HCT116 (cell line): Measurements from ENCODE around the gene CDC42BPB. TPM values are rescaled to one million over a fixed set of nuclear protein-coding genes. Genes with fewer than 3 reads are reported as not detected.

ENCODE experiments used
- ATAC-seq: fragments of 200-7000 bp; cut with Tn5 transposase; 2 replicates; pipeline ENCODE4 v1.9.1; 2020; ENCODE audit warnings: mild to moderate bottlenecking, moderate library complexity
- BruUV-seq: library from RNA; stranded (reverse); fragments of 400-500 nt; replicated peaks from 2 replicates; lab custom pipeline; 2021; lab: Mats Ljungman, UMichigan
- CTCF ChIA-PET: fragments of 300-600 bp; sonication (Branson Sonifier 250); formaldehyde crosslinking; loops from one replicate; lab custom pipeline; 2021; ENCODE audit warnings: antibody characterized with exemption; lab: Charles Lee
- POLR2A ChIA-PET: fragments of 300-600, 350-600 bp; sonication (Branson Sonifier 250); formaldehyde crosslinking; loops from one replicate; lab custom pipeline; 2021; ENCODE audit warnings: antibody characterized with exemption; lab: Charles Lee
- RAD21 ChIA-PET, 2 experiments: fragments of 300-600 bp; sonication (Branson Sonifier 250); formaldehyde crosslinking; loops; one replicate each; lab custom pipeline; 2023; ENCODE audit warnings: low total read pairs in 2 of 2; ENCODE audit not compliant: uncharacterized antibody in 2 of 2, unreplicated experiment in 2 of 2, low non-redundant PET in 1 of 2; lab: Charles Lee
- DNase-seq: peaks from one replicate; pipeline ENCODE4 v3.0.0-alpha.2; 2010; ENCODE audit warnings: low read depth, low spot score
- H2AFZ ChIP-seq: fragments of 200-600 bp; shearing (Covaris generic), sonication (generic); 2 replicates; pipeline ENCODE4 v1.6.1; 2017; ENCODE audit warnings: low read depth, mixed run types, mixed read lengths, antibody characterized with exemption, low read length; ENCODE audit not compliant: poor library complexity, severe bottlenecking
- H3K27ac ChIP-seq: 2 replicates; pipeline ENCODE4 v1.5.1; 2012; ENCODE audit warnings: low read depth, low read length
- H3K27me3 ChIP-seq: fragments of 200-600 bp; sonication (generic); 2 replicates; pipeline ENCODE4 v1.6.1; 2016; ENCODE audit warnings: mixed run types, low read length, mixed read lengths; ENCODE audit not compliant: insufficient read depth
- H3K36me3 ChIP-seq, 2 experiments: fragments of 200-500 bp in 1 of 2; fragments of 200-600 bp in 1 of 2; sonication (Bioruptor generic) in 1 of 2; sonication (generic) in 1 of 2; 2 replicates each; pipeline versions ENCODE4 v1.5.1 to v1.6.1; 2014 to 2016; ENCODE audit warnings: low read length in 2 of 2, inconsistent platforms in 1 of 2, mixed read lengths in 1 of 2, mixed run types in 1 of 2; ENCODE audit not compliant: insufficient read depth in 2 of 2, control insufficient read depth in 1 of 2
- H3K4me1 ChIP-seq, 2 experiments: fragments of 200-600 bp in 1 of 2; sonication (generic) in 1 of 2; 2 replicates each; pipeline versions ENCODE4 v1.5.1 to v1.6.1; 2012 to 2017; ENCODE audit warnings: low read length in 2 of 2, inconsistent platforms in 1 of 2, mild to moderate bottlenecking in 1 of 2, mixed read lengths in 1 of 2, mixed run types in 1 of 2, moderate library complexity in 1 of 2; ENCODE audit not compliant: insufficient read depth in 2 of 2, control insufficient read depth in 1 of 2
- H3K4me2 ChIP-seq: fragments of 200-600 bp; sonication (generic); 2 replicates; pipeline ENCODE4 v1.6.1; 2017; ENCODE audit warnings: mixed run types, low read length, mixed read lengths
- H3K4me3 ChIP-seq, 2 experiments: fragments of 200-600 bp in 1 of 2; sonication (generic) in 1 of 2; replicated peaks in 1 of 2; 2 replicates each; pipeline ENCODE4 v1.5.1; 2011 to 2016; ENCODE audit warnings: low read length in 2 of 2, control low read depth in 1 of 2, low read depth in 1 of 2, mild to moderate bottlenecking in 1 of 2, mixed read lengths in 1 of 2, mixed run types in 1 of 2
- H3K79me2 ChIP-seq: fragments of 200-600 bp; sonication (generic); 2 replicates; pipeline ENCODE4 v1.6.1; 2017; ENCODE audit warnings: mild to moderate bottlenecking, mixed run types, low read length, moderate library complexity, mixed read lengths; ENCODE audit not compliant: insufficient read depth
- H3K9ac ChIP-seq: fragments of 200-600 bp; sonication (generic); 2 replicates; pipeline ENCODE4 v1.6.1; 2016; ENCODE audit warnings: low read length, mixed read lengths
- H3K9me2 ChIP-seq: fragments of 200-600 bp; sonication (generic), shearing (Covaris generic); 2 replicates; pipeline ENCODE4 v1.6.1; 2017; ENCODE audit warnings: mixed run types, mild to moderate bottlenecking, moderate library complexity; ENCODE audit not compliant: insufficient read depth
- H3K9me3 ChIP-seq, 2 experiments: fragments of 200-500 bp in 1 of 2; fragments of 200-600 bp in 1 of 2; sonication (Bioruptor generic) in 1 of 2; sonication (generic) in 1 of 2; 2 replicates each; pipeline ENCODE4 v1.6.1; 2014 to 2017; ENCODE audit warnings: low read length in 2 of 2, mixed read lengths in 2 of 2, inconsistent platforms in 1 of 2, low read depth in 1 of 2, mild to moderate bottlenecking in 1 of 2, mixed run types in 1 of 2, moderate library complexity in 1 of 2; ENCODE audit not compliant: control insufficient read depth in 1 of 2, insufficient read depth in 1 of 2
- H4K20me1 ChIP-seq: fragments of 200-600 bp; sonication (generic), shearing (Covaris generic); 2 replicates; pipeline ENCODE4 v1.6.1; 2017; ENCODE audit warnings: mixed run types, mild to moderate bottlenecking, moderate library complexity; ENCODE audit not compliant: insufficient read depth
- ATF3 ChIP-seq: IDR thresholded peaks from 2 replicates; pipeline ENCODE4 v1.6.1; 2012
- EZH2 ChIP-seq: fragments of 200-600 bp; sonication (generic); IDR thresholded peaks from 2 replicates; pipeline ENCODE4 v1.6.1; 2017; ENCODE audit warnings: antibody characterized with exemption, mixed run types
- EZH2phosphoT487 ChIP-seq: fragments of 200-600 bp; IDR thresholded peaks from 2 replicates; pipeline ENCODE4 v1.6.1; 2018; ENCODE audit warnings: antibody characterized with exemption, borderline replicate concordance
- POLR2A ChIP-seq: IDR thresholded peaks from 2 replicates; pipeline ENCODE4 v1.7.0; 2011; ENCODE audit warnings: borderline replicate concordance; ENCODE audit not compliant: insufficient read depth, insufficient read length; ENCODE audit errors: extremely low read depth
- POLR2AphosphoS5 ChIP-seq: IDR thresholded peaks from 2 replicates; pipeline ENCODE4 v1.6.1; 2011; ENCODE audit warnings: mild to moderate bottlenecking, low read depth, low read length, moderate library complexity
- TCF7L2 ChIP-seq: IDR thresholded peaks from 2 replicates; pipeline ENCODE4 v1.7.0; 2011; ENCODE audit warnings: borderline replicate concordance, inconsistent platforms; ENCODE audit not compliant: insufficient read depth, insufficient read length; ENCODE audit errors: extremely low read depth
- intact Hi-C: fragments of 100-400 bp; cut with micrococcal nuclease; formaldehyde crosslinking; loops from 2 replicates; pipeline ENCODE4 v1.10.0; 2022
- total RNA-seq: library from RNA; stranded (reverse); gene quantifications from one replicate; pipeline ENCODE4 v1.2.1, GENCODE V29; 2021; ENCODE audit not compliant: unreplicated experiment
- TF ChIP-seq, protein P1 (sequence below): IDR thresholded peaks from 2 replicates; pipeline ENCODE4 v1.6.1; 2012; ENCODE audit warnings: low read depth

Gene CDC42BPB
- total RNA-seq, 1 experiment from 2014 or later, result 85.6 TPM

DNA sequence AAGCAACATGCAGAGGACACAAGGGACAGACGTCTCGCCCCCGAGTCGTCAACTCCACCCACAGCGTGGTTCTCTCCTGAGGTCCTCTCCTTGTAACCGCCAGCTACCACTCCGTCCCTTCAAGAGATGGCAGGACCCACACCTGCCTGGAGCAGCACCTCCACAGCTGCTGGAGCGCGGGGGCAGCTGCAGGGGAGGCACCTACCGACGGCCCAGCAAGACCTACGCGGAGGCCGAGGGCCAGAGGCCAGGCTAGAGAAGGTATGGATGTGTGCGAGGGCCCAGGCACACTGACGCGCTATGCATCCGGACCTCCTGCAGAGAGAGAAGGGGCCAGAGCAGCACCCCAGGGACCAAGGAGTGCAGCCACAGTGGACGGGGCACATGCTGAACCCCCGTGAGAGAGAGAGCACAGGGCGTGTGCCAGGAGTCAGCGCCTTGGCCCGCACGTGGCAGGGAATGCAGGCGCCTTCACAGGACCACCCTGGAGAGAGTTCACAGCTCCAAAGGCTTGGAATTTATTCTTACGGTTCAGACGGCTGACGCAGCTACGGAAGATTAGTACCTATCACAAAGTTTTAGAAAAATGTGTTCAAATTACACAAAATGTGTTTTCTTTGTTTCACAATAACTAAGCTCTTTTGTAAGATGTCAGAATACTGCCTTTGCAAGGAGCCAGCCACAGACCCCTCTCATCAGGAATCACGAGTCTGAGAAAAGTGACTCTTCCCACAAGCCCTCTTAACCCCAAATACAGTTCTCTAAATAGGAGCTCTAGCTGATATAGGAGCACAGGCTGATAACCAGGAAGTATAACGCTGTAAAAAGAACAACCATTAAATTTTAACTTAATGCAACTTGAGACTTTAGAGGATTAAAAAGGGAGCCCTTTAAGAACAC lies 36.8 kb downstream of the CDC42BPB start:
- ChIA-PET RAD21 (no interaction called here), POLR2A (no interaction called here), CTCF (no interaction called here)
- ATAC-seq (no peak), DNase-seq (no peak)
- Histone ChIP-seq H3K79me2 (peaks cover 91% of the 10 kb centered on the region), H3K36me3 (no peaks in the 10 kb centered on the region), H3K9ac (no peak overlapping the region), H2AFZ (no peak overlapping the region), H3K27ac (no peak overlapping the region), H3K27me3 (no peaks in the 10 kb centered on the region), H3K4me3 (no peak overlapping the region), H3K9me3 (no peaks in the 10 kb centered on the region), H3K4me1 (peaks cover under 1 to 13% of the 10 kb centered on the region in 2 experiments; a peak in 3 of 4 replicates), H3K9me2 (no peaks in the 10 kb centered on the region), H3K4me2 (no peak overlapping the region), H4K20me1 (no peaks in the 10 kb centered on the region)
- BruUV-seq, result no TSS peak
- no peak for TF ChIP-seq EZH2
- TF ChIP-seq EZH2phosphoT487, result no peak
- TF ChIP-seq POLR2A, result no peak
- no peak for TF ChIP-seq POLR2AphosphoS5
- no peak for TF ChIP-seq ATF3
- TF ChIP-seq, protein P1, sequence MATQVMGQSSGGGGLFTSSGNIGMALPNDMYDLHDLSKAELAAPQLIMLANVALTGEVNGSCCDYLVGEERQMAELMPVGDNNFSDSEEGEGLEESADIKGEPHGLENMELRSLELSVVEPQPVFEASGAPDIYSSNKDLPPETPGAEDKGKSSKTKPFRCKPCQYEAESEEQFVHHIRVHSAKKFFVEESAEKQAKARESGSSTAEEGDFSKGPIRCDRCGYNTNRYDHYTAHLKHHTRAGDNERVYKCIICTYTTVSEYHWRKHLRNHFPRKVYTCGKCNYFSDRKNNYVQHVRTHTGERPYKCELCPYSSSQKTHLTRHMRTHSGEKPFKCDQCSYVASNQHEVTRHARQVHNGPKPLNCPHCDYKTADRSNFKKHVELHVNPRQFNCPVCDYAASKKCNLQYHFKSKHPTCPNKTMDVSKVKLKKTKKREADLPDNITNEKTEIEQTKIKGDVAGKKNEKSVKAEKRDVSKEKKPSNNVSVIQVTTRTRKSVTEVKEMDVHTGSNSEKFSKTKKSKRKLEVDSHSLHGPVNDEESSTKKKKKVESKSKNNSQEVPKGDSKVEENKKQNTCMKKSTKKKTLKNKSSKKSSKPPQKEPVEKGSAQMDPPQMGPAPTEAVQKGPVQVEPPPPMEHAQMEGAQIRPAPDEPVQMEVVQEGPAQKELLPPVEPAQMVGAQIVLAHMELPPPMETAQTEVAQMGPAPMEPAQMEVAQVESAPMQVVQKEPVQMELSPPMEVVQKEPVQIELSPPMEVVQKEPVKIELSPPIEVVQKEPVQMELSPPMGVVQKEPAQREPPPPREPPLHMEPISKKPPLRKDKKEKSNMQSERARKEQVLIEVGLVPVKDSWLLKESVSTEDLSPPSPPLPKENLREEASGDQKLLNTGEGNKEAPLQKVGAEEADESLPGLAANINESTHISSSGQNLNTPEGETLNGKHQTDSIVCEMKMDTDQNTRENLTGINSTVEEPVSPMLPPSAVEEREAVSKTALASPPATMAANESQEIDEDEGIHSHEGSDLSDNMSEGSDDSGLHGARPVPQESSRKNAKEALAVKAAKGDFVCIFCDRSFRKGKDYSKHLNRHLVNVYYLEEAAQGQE, result no peak
- no peak for TF ChIP-seq TCF7L2
- intact Hi-C loops, result no loop called here
